Measurements from ENCODE around the gene TFB2M. TPM values are rescaled to one million over a fixed set of nuclear protein-coding genes. Genes with fewer than 3 reads are reported as not detected.

The TFB2M gene
- total and polyA plus RNA-seq, 2 donors: 11.6 to 11.7 TPM

GRCh38 chr1:246515390-246516005 is 50.6 kb downstream of the TFB2M start:
- peaks cover 8 to 80% of the 10 kb centered on the region in 2 donors for H3K9me3 ChIP-seq (ENCODE audit: control insufficient read depth in 2 of 2, insufficient read depth in 1 of 2, low read length in 1 of 2)
- H3K27ac ChIP-seq (ENCODE audit: low read depth in 1 of 2, low read length in 1 of 2): no peak overlapping the region
- WGBS: 89% methylated on average over 3 of the region's 3 CpGs
- no peaks in the 10 kb centered on the region for H3K36me3 ChIP-seq (ENCODE audit: control insufficient read depth in 2 of 2, insufficient read depth in 2 of 2, low read length in 1 of 2)
- no peak overlapping the region for H3K4me3 ChIP-seq (ENCODE audit: low read length in 2 of 2)
- no peaks in the 10 kb centered on the region for H3K27me3 ChIP-seq (ENCODE audit: control insufficient read depth in 2 of 2, insufficient read depth in 1 of 2, low read length in 1 of 2)
- no peak for DNase-seq (ENCODE audit: low read depth in 6 of 9, low spot score in 9 of 9)
- no peaks in the 10 kb centered on the region for H3K4me1 ChIP-seq (ENCODE audit: control insufficient read depth in 2 of 2, insufficient read depth in 2 of 2, low read length in 2 of 2)

GRCh38 chr1:246513619-246514343 is 52.3 kb downstream of the TFB2M start:
- H3K27ac ChIP-seq (ENCODE audit: low read depth in 1 of 2, low read length in 1 of 2): no peak overlapping the region
- peaks cover 8 to 66% of the 10 kb centered on the region in 2 donors for H3K9me3 ChIP-seq (ENCODE audit: control insufficient read depth in 2 of 2, insufficient read depth in 1 of 2, low read length in 1 of 2)
- no peaks in the 10 kb centered on the region for H3K36me3 ChIP-seq (ENCODE audit: control insufficient read depth in 2 of 2, insufficient read depth in 2 of 2, low read length in 1 of 2)
- WGBS: 94% methylated on average over 7 of the region's 7 CpGs
- no peak overlapping the region for H3K4me3 ChIP-seq (ENCODE audit: low read length in 2 of 2)
- DNase-seq (ENCODE audit: low read depth in 6 of 9, low spot score in 9 of 9): no peak
- no peaks in the 10 kb centered on the region for H3K4me1 ChIP-seq (ENCODE audit: control insufficient read depth in 2 of 2, insufficient read depth in 2 of 2, low read length in 2 of 2)
- no peaks in the 10 kb centered on the region for H3K27me3 ChIP-seq (ENCODE audit: control insufficient read depth in 2 of 2, insufficient read depth in 1 of 2, low read length in 1 of 2)

GRCh38 chr1:246513041-246513440 is 53.0 kb downstream of the TFB2M start:
- 97% methylated on average over 5 of the region's 5 CpGs for WGBS
- Histone ChIP-seq H3K4me1 (ENCODE audit: control insufficient read depth in 2 of 2, insufficient read depth in 2 of 2, low read length in 2 of 2) (no peaks in the 10 kb centered on the region), H3K4me3 (ENCODE audit: low read length in 2 of 2) (no peak overlapping the region), H3K36me3 (ENCODE audit: control insufficient read depth in 2 of 2, insufficient read depth in 2 of 2, low read length in 1 of 2) (no peaks in the 10 kb centered on the region), H3K27me3 (ENCODE audit: control insufficient read depth in 2 of 2, insufficient read depth in 1 of 2, low read length in 1 of 2) (no peaks in the 10 kb centered on the region), H3K27ac (ENCODE audit: low read depth in 1 of 2, low read length in 1 of 2) (no peak overlapping the region), H3K9me3 (ENCODE audit: control insufficient read depth in 2 of 2, insufficient read depth in 1 of 2, low read length in 1 of 2) (peaks cover 8 to 58% of the 10 kb centered on the region in 2 donors)
- no peak for DNase-seq (ENCODE audit: low read depth in 6 of 9, low spot score in 9 of 9)

- DNase-seq (ENCODE audit: low read depth in 6 of 9, low spot score in 9 of 9): no peak
- H3K9me3 ChIP-seq (ENCODE audit: control insufficient read depth in 2 of 2, insufficient read depth in 1 of 2, low read length in 1 of 2): peaks cover 8 to 54% of the 10 kb centered on the region in 2 donors
- H3K27ac ChIP-seq (ENCODE audit: low read depth in 1 of 2, low read length in 1 of 2): no peak overlapping the region
- no peaks in the 10 kb centered on the region for H3K36me3 ChIP-seq (ENCODE audit: control insufficient read depth in 2 of 2, insufficient read depth in 2 of 2, low read length in 1 of 2)
- H3K4me3 ChIP-seq (ENCODE audit: low read length in 2 of 2): no peak overlapping the region
- 95% methylated on average over 10 of the region's 10 CpGs for WGBS
- no peaks in the 10 kb centered on the region for H3K27me3 ChIP-seq (ENCODE audit: control insufficient read depth in 2 of 2, insufficient read depth in 1 of 2, low read length in 1 of 2)
- peaks cover 0 to 2% of the 10 kb centered on the region in 2 donors for H3K4me1 ChIP-seq (ENCODE audit: control insufficient read depth in 2 of 2, insufficient read depth in 2 of 2, low read length in 2 of 2)
Measured at GRCh38 chr1:246512635-246513034, 53.4 kb downstream of the TFB2M start.

- H3K4me1 ChIP-seq (ENCODE audit: control insufficient read depth in 2 of 2, insufficient read depth in 2 of 2, low read length in 2 of 2): peaks cover 0 to 6% of the 10 kb centered on the region in 2 donors
- H3K4me3 ChIP-seq (ENCODE audit: low read length in 2 of 2): no peak overlapping the region
- peaks cover 8 to 50% of the 10 kb centered on the region in 2 donors for H3K9me3 ChIP-seq (ENCODE audit: control insufficient read depth in 2 of 2, insufficient read depth in 1 of 2, low read length in 1 of 2)
- DNase-seq (ENCODE audit: low read depth in 6 of 9, low spot score in 9 of 9): no peak
- 92% methylated on average over 7 of the region's 7 CpGs for WGBS
- no peaks in the 10 kb centered on the region for H3K27me3 ChIP-seq (ENCODE audit: control insufficient read depth in 2 of 2, insufficient read depth in 1 of 2, low read length in 1 of 2)
- no peaks in the 10 kb centered on the region for H3K36me3 ChIP-seq (ENCODE audit: control insufficient read depth in 2 of 2, insufficient read depth in 2 of 2, low read length in 1 of 2)
- H3K27ac ChIP-seq (ENCODE audit: low read depth in 1 of 2, low read length in 1 of 2): no peak overlapping the region
Measured at GRCh38 chr1:246512230-246512629, 53.8 kb downstream of the TFB2M start.

GRCh38 chr1:246511203-246511602 is 54.9 kb downstream of the TFB2M start:
- peaks cover 1 to 40% of the 10 kb centered on the region in 2 donors for H3K9me3 ChIP-seq (ENCODE audit: control insufficient read depth in 2 of 2, insufficient read depth in 1 of 2, low read length in 1 of 2)
- no peak overlapping the region for H3K27ac ChIP-seq (ENCODE audit: low read depth in 1 of 2, low read length in 1 of 2)
- peaks cover 3 to 11% of the 10 kb centered on the region in 2 donors for H3K4me1 ChIP-seq (ENCODE audit: control insufficient read depth in 2 of 2, insufficient read depth in 2 of 2, low read length in 2 of 2)
- H3K4me3 ChIP-seq (ENCODE audit: low read length in 2 of 2): no peak overlapping the region
- H3K27me3 ChIP-seq (ENCODE audit: control insufficient read depth in 2 of 2, insufficient read depth in 1 of 2, low read length in 1 of 2): no peaks in the 10 kb centered on the region
- WGBS: 97% methylated on average over 7 of the region's 7 CpGs
- no peak for DNase-seq (ENCODE audit: low read depth in 6 of 9, low spot score in 9 of 9)
- H3K36me3 ChIP-seq (ENCODE audit: control insufficient read depth in 2 of 2, insufficient read depth in 2 of 2, low read length in 1 of 2): no peaks in the 10 kb centered on the region

- H3K36me3 ChIP-seq (ENCODE audit: control insufficient read depth in 2 of 2, insufficient read depth in 2 of 2, low read length in 1 of 2): no peaks in the 10 kb centered on the region
- peaks cover 7 to 13% of the 10 kb centered on the region in 2 donors for H3K4me1 ChIP-seq (ENCODE audit: control insufficient read depth in 2 of 2, insufficient read depth in 2 of 2, low read length in 2 of 2)
- WGBS: 96% methylated on average over 13 of the region's 13 CpGs
- no peak overlapping the region for H3K27ac ChIP-seq (ENCODE audit: low read depth in 1 of 2, low read length in 1 of 2)
- H3K9me3 ChIP-seq (ENCODE audit: control insufficient read depth in 2 of 2, insufficient read depth in 1 of 2, low read length in 1 of 2): peaks cover 1 to 32% of the 10 kb centered on the region in 2 donors
- no peaks in the 10 kb centered on the region for H3K27me3 ChIP-seq (ENCODE audit: control insufficient read depth in 2 of 2, insufficient read depth in 1 of 2, low read length in 1 of 2)
- no peak overlapping the region for H3K4me3 ChIP-seq (ENCODE audit: low read length in 2 of 2)
- DNase-seq (ENCODE audit: low read depth in 6 of 9, low spot score in 9 of 9): no peak
Measured at GRCh38 chr1:246510147-246511030, 55.7 kb downstream of the TFB2M start.

GRCh38 chr1:246508897-246509688 is 57.0 kb downstream of the TFB2M start:
- Histone ChIP-seq H3K4me1 (ENCODE audit: control insufficient read depth in 2 of 2, insufficient read depth in 2 of 2, low read length in 2 of 2) (peaks cover 7 to 13% of the 10 kb centered on the region in 2 donors), H3K36me3 (ENCODE audit: control insufficient read depth in 2 of 2, insufficient read depth in 2 of 2, low read length in 1 of 2) (peaks cover 0 to 3% of the 10 kb centered on the region in 2 donors), H3K4me3 (ENCODE audit: low read length in 2 of 2) (no peak overlapping the region), H3K9me3 (ENCODE audit: control insufficient read depth in 2 of 2, insufficient read depth in 1 of 2, low read length in 1 of 2) (peaks cover 0 to 19% of the 10 kb centered on the region in 2 donors), H3K27me3 (ENCODE audit: control insufficient read depth in 2 of 2, insufficient read depth in 1 of 2, low read length in 1 of 2) (no peaks in the 10 kb centered on the region), H3K27ac (ENCODE audit: low read depth in 1 of 2, low read length in 1 of 2) (no peak overlapping the region)
- no peak for DNase-seq (ENCODE audit: low read depth in 6 of 9, low spot score in 9 of 9)
- 94% methylated on average over 26 of the region's 26 CpGs for WGBS

Measured in thymus (tissue), 11 donors.